GM21423 (cell line): Measurements from ENCODE around the gene USP36.

Experiments used
- ATAC-seq: cut with Tn5 transposase; IDR thresholded peaks from one replicate; pipeline ENCODE4 v1.9.1; 2021; ENCODE audit warnings: mild to moderate bottlenecking, moderate library complexity; ENCODE audit not compliant: unreplicated experiment

Gene USP36

DNA sequence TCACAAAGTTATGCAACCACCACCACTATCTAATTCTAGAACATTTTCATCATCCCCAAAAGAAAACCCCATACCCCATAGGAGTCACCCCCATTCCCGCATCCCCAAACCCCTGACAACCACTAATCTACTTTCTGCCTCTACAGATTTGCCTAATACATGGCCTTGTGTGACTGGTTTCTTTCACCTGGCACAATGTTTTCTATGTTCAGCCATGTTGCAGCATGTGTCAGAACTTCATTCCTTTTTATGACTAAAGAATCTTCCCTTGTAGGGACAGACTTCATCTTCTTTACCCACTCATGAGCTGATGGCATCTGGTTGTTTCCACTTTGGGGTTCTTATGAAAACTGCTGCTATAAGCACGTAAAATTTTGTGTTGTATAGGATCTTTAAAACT, 93.1 kb downstream of the USP36 start:
- no peak for ATAC-seq

GRCh38 chr17:78746949-78747269, 93.7 kb downstream of the USP36 start:
- no peak for ATAC-seq

- no peak for ATAC-seq
Measured at GRCh38 chr17:78746263-78746948, 94.2 kb downstream of the USP36 start.
